GM18508 (cell line): Measurements from ENCODE around the gene COQ9.
A peak's percentile ranks its signal among the peaks of the same experiment; 100 is the strongest.
"Not testable (repeated sequence)": the region's sequence is repeated elsewhere in the genome, so short reads cannot be mapped to it uniquely, and the experiment has no call there.

Experiments
- ATAC-seq: cut with Tn5 transposase; IDR thresholded peaks from one replicate; pipeline ENCODE4 v1.9.1; 2021; ENCODE audit warnings: moderate number of reproducible peaks; ENCODE audit not compliant: insufficient read depth, unreplicated experiment

Gene COQ9, protein sequence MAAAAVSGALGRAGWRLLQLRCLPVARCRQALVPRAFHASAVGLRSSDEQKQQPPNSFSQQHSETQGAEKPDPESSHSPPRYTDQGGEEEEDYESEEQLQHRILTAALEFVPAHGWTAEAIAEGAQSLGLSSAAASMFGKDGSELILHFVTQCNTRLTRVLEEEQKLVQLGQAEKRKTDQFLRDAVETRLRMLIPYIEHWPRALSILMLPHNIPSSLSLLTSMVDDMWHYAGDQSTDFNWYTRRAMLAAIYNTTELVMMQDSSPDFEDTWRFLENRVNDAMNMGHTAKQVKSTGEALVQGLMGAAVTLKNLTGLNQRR

DNA sequence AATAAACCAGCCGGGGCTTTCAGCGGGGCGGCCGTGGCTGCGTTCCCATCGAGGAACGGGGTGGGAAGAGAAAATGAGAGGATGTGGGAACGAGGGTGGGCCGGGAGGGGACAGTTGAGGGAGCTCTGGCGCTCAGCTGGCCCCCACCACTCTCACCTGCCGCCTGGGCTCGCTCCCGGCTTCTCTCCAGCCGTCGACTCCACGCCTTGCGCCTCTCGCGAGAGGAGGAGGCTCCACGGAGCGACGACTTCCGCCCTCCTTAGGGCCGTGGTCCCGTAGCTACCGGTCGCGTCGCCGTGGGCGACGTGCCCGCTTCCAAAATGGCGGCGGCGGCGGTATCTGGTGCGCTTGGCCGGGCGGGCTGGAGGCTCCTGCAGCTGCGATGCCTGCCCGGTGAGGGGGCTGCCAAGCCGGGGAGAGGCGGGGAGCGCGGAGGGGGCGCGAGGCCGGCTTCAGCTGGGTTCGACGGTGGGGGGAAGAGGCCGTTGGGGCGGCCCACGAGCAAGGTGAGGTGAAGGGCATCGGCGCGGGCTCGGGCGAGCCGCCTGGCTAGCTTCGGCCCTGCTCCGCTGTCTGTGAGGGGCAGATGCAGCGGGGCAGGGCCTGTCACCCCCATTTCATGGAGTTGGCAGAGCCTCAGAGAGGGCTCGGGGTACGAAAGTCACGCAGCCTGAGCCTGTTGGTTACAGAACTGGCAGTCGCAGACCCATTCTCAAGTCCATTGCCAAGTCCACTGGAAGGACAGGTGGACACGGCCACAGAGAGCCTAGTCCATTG lies at the start of gene COQ9, which contains the start of gene CIAPIN1:
TSS of gene COQ9 (plus strand) at position 294 of the 777 bp plus-strand sequence. CDS start at position 321, 27 bp downstream.
TSS of gene CIAPIN1 (minus strand) at position 200 of the 777 bp plus-strand sequence. CDS start 6,457 bp downstream, outside the sequence.
- peak; percentile 60 for ATAC-seq

- not testable (repeated sequence) for ATAC-seq
These were observed 49.8 kb upstream of the COQ9 start for GRCh38 chr16:57397493-57397892.

DNA sequence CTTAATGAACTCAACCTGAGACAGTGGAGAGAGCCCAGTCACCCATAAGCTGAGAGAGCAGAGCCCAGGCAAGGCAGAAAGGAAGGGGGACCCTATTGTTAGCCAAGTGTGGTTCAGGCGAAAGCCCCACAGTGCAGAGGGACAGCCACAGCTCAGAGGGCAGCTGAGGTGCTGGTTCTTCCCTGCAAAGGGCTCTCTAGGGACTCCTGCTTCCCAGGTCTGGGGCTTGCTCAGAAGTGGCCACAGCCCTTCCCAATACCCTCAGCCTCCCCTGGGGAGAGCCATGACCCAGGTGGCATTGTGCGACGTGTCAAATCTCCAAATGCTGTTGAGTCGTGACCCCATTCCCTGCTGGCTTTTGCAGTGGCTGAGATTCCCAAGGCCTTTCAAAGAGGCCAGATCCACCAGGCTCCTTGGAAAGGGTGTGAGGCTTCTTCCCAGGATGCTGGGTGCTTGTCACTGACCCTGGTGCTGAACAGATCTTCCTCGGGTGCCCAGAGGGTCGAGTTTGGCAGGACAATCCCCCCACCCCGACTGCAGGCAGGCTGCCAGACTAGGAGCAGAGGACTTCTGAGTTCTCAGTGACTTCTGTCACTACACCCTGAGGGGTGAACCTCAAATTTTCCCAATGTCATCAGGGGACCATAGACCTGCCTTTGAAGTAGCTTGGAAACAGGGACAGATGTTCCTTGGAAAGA lies 45.2 kb upstream of the COQ9 start:
- ATAC-seq: no peak

DNA sequence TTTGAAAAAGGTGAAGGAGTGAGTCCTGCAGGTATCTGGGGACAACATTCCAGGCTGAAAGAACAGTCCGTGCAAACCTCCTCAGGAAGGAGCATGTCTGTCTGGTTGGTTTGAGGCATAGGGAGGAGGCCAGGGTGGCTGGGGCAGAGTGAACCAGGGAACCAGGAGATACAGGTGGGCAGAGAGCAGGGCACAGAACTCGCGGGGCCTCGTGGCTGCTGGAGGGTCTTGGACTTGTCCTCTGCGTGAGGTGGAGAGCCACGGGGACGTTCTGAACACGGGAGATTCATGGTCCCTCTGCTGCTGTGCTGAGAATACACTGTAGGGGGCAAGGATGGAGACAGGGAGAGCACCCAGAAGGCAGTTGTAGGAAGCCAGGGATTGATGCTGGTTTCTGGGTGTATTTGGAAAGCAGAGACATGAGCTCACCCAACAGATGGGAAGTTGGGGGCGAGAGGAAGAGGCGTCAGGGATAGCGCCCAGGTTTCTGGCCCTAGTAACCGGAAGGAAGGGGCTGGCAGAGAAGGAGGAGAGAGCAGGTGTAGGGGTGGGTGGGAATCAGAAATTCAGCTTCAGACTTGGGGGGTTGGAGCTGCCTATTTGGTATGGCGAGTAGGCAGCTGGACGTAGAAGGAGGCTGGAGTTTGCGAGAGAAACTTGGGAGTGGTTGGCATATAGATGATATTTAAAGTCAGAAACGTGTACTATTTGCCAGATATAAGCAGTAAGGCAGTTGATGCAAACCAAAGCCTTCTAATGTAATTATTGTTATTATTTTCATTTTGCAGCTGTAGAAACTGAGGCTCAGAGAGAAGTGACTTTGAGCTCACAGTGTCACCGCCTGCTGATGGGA lies 43.1 kb upstream of the COQ9 start, which contains the start of gene CCL17:
TSS of gene CCL17 (plus strand) at position 803 of the 853 bp plus-strand sequence. CDS start 9,166 bp downstream, outside the sequence.
- ATAC-seq: no peak

- ATAC-seq: no peak
These were observed 42.2 kb upstream of the COQ9 start for GRCh38 chr16:57405097-57405496.

DNA sequence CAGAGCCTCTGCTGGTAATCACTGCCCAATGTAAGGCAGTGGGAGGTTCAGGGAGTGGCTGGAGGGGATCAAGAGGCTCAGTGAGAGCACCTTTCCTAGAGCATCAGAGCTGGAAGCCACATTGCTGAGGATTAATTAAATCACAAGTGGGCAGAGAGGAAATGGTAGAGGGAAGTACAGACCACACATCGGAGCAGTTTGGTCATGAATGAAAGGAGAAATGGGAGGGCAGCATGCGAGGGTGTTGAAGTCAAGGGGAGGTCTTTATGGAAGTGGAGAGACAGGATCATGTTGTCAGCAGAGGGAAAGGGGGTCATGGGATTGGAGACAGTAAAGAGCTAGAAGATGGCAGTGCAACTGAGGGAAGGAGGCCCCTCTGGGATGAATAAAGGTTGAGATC lies 40.4 kb upstream of the COQ9 start:
- no peak for ATAC-seq

GRCh38 chr16:57407521-57408353 lies 39.5 kb upstream of the COQ9 start:
- ATAC-seq: no peak

DNA sequence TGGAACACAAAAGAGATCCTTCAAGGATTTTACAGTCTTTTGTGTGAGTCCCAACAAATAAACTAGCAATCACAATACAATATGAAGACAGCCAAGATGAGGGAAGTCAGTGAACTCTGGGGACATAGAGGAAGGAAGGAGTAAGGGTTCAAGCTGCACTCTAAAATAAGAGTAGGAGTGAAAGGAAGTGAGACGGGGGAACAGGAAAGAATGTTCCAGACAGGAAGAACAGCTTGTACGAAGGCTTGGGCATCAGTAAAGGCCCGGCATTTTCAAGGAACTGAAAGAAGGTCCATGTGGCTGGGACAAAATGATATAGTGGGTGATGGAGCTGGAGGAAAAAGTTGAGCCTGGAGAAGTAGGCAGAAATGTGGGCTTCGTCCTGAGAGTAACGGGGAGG lies 38.2 kb upstream of the COQ9 start:
- ATAC-seq: no peak

- no peak for ATAC-seq
These were observed 37.2 kb upstream of the COQ9 start for GRCh38 chr16:57409870-57410587.

DNA sequence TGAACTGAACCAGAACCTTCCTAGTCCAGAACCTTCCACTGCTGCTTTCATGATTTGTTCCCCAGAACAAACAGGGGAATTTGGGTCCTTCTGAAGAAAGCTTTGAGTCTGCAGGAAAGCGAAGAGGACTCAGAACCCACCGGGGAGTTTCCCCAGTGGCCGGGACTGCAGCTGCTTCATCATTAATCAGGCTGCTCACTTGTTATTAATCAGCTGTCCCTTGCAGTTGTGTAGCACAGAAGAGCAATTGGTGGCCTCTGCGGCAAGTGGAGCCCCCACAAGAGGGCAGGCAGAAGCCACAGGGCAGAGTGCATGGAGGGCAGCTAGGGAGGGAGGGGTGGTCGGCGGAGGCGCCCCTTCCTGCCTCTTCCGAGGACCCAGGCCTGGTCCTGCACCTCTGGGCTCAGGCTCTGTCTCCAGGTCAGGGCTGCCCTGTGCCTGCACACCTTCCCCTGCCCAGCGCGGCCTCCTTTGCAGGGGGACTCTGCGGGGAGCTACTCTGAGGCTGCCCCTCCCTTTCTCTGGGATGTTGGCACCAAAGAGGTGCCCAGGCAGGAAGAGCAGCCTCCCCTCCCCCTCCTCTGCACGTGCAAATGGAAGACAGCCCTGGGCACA lies 35.8 kb upstream of the COQ9 start:
- no peak for ATAC-seq

GRCh38 chr16:57412584-57412983 lies 34.7 kb upstream of the COQ9 start:
- no peak for ATAC-seq

GRCh38 chr16:57413301-57413730 lies 34.0 kb upstream of the COQ9 start:
- no peak for ATAC-seq

- ATAC-seq: no peak
These were observed 33.5 kb upstream of the COQ9 start for GRCh38 chr16:57413733-57414132.

- no peak for ATAC-seq
These were observed 31.2 kb upstream of the COQ9 start for GRCh38 chr16:57416084-57416483.

- ATAC-seq: no peak
These were observed 27.8 kb upstream of the COQ9 start for GRCh38 chr16:57419506-57419905.

DNA sequence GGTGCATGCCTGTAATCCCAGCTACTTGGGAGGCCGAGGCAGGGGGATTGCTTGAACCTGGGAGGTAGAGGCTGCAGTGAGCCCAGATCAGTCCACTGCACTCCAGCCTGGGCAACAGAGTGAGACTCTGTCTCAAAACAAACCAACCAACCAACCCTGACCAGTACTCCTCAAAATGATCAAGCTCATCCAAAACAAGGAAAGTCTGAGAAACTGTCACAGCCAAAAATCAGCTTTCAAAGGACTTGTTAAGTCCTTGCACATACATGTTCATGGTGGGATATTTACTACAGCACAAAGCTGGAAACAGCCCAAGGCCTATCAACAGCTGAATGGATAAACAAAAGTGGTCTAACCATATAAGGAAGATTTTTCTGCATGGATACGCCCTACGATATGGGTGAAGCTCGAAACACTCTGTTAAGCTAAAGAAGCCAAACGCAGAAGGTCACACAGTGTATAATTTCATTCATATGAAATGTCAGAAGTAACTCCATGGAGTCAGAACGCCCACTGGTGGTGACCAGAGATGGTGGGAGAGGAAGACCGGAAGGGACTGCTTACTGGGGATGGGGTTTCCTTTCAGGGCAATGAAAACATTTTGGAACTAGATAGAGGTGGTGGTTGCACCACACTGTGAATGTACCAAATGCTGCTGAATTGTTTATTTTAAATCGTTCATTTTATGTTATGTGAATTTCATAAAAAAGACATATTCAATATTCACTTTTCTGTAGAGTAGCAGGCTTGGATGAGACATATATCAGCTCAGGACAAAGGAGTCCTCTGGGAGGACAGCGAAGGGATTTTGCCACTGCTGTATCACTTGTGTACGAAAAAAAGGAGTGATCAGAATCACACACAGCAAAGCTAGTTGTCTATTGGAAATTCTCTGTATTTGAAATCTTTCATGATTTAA lies 25.0 kb upstream of the COQ9 start:
- ATAC-seq: no peak

DNA sequence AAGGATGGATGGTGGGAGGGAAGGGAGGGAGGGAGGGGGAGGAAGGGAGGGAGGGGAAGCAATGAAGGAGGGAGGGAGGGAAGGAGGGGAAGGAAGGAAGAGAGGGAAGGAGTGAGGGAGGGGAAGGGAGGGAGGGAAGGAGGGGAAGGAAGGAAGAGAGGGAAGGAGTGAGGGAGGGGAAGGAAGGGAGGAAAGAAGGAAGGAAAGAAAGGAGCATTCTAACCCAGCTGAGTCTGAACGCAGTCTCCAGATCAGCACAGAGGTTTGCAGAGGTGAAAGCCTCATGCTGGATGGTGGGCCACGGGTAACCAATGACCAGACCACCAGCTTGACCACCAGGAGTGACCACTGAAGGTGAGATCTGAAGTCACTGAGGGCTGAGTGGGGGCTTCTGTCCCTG lies 24.1 kb upstream of the COQ9 start:
- no peak for ATAC-seq
